GM12874 (cell line): ENCODE results near the gene ADH1A.

Experiments
- TF ChIP-seq, protein P1 (sequence below): IDR thresholded peaks from 2 replicates; pipeline ENCODE4 v1.5.1; 2011; ENCODE audit warnings: low read depth, mild to moderate bottlenecking, control low read depth, low read length, moderate library complexity; ENCODE audit not compliant: insufficient read depth

ADH1A gene

DNA sequence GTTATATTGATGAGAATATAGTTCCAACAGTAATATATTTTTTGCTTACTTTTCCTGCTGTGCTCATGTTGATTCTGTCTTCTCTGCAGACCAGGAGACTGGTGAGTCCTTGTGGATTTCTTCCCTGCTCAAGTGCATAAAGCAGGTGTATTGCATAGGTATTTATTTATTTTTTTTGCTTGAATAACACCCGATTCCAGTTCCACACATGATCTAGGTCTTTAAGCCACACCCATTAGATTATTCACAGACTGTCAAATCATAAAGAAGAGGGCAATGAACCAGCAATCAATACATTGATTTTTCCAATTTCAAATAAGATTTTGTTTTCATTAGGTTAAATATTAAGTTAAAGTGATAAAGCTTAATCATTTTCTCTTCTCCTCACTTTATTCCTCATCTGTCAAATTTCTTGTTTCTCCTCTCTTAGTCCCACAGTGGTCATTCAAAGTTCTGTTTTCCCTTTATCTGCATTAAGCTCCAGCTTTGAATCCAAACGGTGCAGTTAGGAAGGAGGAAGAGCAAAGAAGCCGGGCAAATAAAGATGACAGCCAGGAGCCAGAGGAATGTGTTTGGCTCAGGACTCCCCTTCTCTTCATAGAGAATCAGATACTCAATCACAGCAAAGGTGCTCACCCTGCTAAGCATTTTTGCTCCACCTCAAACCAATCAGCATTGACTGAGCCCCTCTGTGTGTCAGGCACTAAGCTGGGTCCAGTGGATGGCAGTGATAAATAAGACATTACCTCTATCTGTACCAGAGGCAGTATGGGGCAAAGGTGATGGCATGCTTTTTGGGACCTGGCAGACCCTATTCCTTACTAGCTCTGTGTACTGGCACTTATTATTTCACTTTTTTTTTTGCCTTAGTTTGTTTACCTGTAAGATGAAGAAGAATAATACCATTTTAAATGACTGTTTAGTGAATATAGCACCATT, at the start of gene ADH1A:
Gene ADH1A, minus strand, starts transcription at position 138 of the 939 bp plus-strand sequence. Its CDS starts 71 bp downstream, at position 67.
- TF ChIP-seq, protein P1, sequence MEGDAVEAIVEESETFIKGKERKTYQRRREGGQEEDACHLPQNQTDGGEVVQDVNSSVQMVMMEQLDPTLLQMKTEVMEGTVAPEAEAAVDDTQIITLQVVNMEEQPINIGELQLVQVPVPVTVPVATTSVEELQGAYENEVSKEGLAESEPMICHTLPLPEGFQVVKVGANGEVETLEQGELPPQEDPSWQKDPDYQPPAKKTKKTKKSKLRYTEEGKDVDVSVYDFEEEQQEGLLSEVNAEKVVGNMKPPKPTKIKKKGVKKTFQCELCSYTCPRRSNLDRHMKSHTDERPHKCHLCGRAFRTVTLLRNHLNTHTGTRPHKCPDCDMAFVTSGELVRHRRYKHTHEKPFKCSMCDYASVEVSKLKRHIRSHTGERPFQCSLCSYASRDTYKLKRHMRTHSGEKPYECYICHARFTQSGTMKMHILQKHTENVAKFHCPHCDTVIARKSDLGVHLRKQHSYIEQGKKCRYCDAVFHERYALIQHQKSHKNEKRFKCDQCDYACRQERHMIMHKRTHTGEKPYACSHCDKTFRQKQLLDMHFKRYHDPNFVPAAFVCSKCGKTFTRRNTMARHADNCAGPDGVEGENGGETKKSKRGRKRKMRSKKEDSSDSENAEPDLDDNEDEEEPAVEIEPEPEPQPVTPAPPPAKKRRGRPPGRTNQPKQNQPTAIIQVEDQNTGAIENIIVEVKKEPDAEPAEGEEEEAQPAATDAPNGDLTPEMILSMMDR, result no peak

DNA sequence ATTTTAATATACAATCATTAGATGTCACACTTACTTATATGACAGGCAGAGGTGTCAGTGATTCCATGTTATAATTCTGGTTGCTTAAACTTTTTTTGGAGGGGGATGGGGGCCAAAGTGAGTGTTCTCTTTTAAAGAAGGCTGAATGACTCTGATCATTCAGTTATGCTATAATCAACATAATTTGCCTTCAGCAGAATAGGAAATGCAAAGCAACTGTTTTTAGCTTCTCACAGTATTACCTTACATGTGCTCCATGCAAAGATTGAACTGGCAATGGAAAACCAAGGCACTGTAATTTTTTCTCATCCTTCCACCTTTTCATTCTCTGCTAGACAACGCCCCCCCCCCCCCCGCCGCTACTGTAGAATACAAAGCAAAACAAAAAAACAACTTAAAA, 48.4 kb upstream of the ADH1A start:
- TF ChIP-seq, protein P1, result no peak

GRCh38 chr4:99336553-99336952, 45.8 kb upstream of the ADH1A start:
- TF ChIP-seq, protein P1, result no peak

DNA sequence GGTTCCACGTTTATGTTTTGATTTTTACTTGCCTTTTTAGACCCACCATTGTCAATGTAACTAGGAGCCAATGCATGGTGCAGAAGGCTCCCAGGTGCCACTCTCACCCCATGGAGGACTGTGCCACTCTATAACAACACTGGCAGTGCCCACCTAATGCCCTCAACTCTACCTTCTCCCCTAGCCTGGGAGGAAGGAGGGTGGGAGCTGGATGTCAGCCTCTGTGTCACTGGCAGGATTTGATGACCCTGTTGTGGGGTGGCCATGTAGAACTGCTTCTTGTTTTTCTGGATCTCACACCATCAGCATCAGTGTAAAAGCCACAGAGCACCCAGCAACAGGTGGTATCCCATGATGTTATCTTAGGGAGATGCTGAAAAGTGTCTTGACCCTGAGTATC, 44.1 kb upstream of the ADH1A start:
- TF ChIP-seq, protein P1, result no peak

GRCh38 chr4:99330648-99331047, 39.9 kb upstream of the ADH1A start:
- TF ChIP-seq, protein P1, result no peak

DNA sequence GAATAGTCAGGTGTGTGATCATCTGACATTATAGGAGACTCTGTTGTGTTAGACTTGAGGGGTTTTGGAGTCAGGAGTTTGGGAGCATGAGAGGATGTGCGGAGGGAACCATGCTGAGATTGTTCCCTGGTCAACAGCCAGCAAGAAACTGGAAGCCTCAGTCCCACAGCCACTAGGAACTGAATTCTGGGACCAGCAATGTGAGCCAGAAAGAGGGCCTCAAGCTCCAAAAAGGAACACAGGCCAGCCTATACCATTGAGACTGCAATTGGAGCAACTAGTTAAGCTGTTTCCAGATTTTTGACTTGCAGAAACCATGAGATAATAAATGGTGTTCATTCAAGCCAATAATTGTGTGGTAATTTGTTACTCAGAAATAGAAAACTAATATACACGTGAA, 39.1 kb upstream of the ADH1A start:
- TF ChIP-seq, protein P1, result no peak

- TF ChIP-seq, protein P1, result no peak
Observed at GRCh38 chr4:99324979-99325378, 34.2 kb upstream of the ADH1A start.
